KBM-7 (cell line): ENCODE results near the gene EP400.
A peak's percentile ranks its signal among the peaks of the same experiment; 100 is the strongest.

ENCODE experiments used
- DNase-seq: peaks from one replicate; pipeline ENCODE4 v3.0.0-alpha.2; 2015
- in situ Hi-C: fragments of 300-500 bp; cut with MboI; formaldehyde crosslinking; loops from 2 replicates; pipeline ENCODE4 v1.14.3; 2020; ENCODE audit warnings: low sequenced_read_pairs, low pct_unique_long_range_greater_than_20kb, mixed read lengths

The EP400 gene

GRCh38 chr12:132052196-132052932 lies 102.6 kb downstream of the EP400 start:
- no peak for DNase-seq
- in situ Hi-C loops, result no loop called here

- no peak for DNase-seq
- in situ Hi-C loops, result no loop called here
Measured at GRCh38 chr12:132053338-132054330, 103.9 kb downstream of the EP400 start.

- in situ Hi-C loops, result no loop called here
- DNase-seq, result no peak
Measured at GRCh38 chr12:132054983-132055382, 105.2 kb downstream of the EP400 start.

- in situ Hi-C loops, result no loop called here
- DNase-seq, result no peak
Measured at GRCh38 chr12:132055535-132056096, 105.9 kb downstream of the EP400 start.

GRCh38 chr12:132056320-132056719 lies 106.6 kb downstream of the EP400 start:
- in situ Hi-C loops, result no loop called here
- no peak for DNase-seq

GRCh38 chr12:132056951-132057350 lies 107.2 kb downstream of the EP400 start:
- no peak for DNase-seq
- in situ Hi-C loops, result no loop called here

- in situ Hi-C loops, result no loop called here
- DNase-seq, result no peak
Measured at GRCh38 chr12:132057691-132058090, 107.9 kb downstream of the EP400 start.

- no peak for DNase-seq
- in situ Hi-C loops, result no loop called here
Measured at GRCh38 chr12:132061197-132061596, 111.5 kb downstream of the EP400 start.

GRCh38 chr12:132061641-132062430 lies 112.1 kb downstream of the EP400 start:
- in situ Hi-C loops, result no loop called here
- DNase-seq, result no peak

GRCh38 chr12:132062481-132062880 lies 112.7 kb downstream of the EP400 start:
- no peak for DNase-seq
- in situ Hi-C loops, result no loop called here

GRCh38 chr12:132063491-132063890 lies 113.7 kb downstream of the EP400 start:
- in situ Hi-C loops, result no loop called here
- DNase-seq, result peak; percentile 28

- in situ Hi-C loops, result no loop called here
- DNase-seq, result no peak
Measured at GRCh38 chr12:132064631-132065030, 114.9 kb downstream of the EP400 start.

GRCh38 chr12:132065203-132065602 lies 115.5 kb downstream of the EP400 start:
- in situ Hi-C loops, result no loop called here
- DNase-seq, result no peak

GRCh38 chr12:132065609-132066344 lies 116.0 kb downstream of the EP400 start:
- no peak for DNase-seq
- in situ Hi-C loops, result no loop called here

GRCh38 chr12:132066345-132066685 lies 116.6 kb downstream of the EP400 start:
- in situ Hi-C loops, result no loop called here
- peak; percentile 83 for DNase-seq

GRCh38 chr12:132066749-132067148 lies 117.0 kb downstream of the EP400 start:
- no peak for DNase-seq
- in situ Hi-C loops, result no loop called here

- in situ Hi-C loops, result no loop called here
- no peak for DNase-seq
Measured at GRCh38 chr12:132067182-132067581, 117.4 kb downstream of the EP400 start.

GRCh38 chr12:132068250-132068649 lies 118.5 kb downstream of the EP400 start:
- no peak for DNase-seq
- in situ Hi-C loops, result no loop called here
